Ovary (tissue), 3 donors: ENCODE data around the gene AP5Z1.

Experiments
- EP300 ChIP-seq: sonication (generic); formaldehyde crosslinking; IDR thresholded peaks from one replicate; pipeline ENCODE4 v1.6.1; 2017; ENCODE audit warnings: antibody characterized with exemption
- POLR2A ChIP-seq: fragments of 450-650 bp; IDR thresholded peaks from one replicate; pipeline ENCODE4 v1.6.1; 2017; ENCODE audit warnings: antibody characterized with exemption, mild to moderate bottlenecking, moderate library complexity
- TF ChIP-seq, protein P1 (sequence below), 3 donors: fragments of 450-650 bp in 2 of 3; fragments of 200-600 bp in 1 of 3; IDR thresholded peaks; one replicate each; pipeline versions ENCODE4 v1.5.1 to v1.8.0; 2016 to 2022; ENCODE audit warnings: antibody characterized with exemption in 3 of 3, mild to moderate bottlenecking in 1 of 3
- donor health status: DM: no; HTN: no; CAD: no.

DNA sequence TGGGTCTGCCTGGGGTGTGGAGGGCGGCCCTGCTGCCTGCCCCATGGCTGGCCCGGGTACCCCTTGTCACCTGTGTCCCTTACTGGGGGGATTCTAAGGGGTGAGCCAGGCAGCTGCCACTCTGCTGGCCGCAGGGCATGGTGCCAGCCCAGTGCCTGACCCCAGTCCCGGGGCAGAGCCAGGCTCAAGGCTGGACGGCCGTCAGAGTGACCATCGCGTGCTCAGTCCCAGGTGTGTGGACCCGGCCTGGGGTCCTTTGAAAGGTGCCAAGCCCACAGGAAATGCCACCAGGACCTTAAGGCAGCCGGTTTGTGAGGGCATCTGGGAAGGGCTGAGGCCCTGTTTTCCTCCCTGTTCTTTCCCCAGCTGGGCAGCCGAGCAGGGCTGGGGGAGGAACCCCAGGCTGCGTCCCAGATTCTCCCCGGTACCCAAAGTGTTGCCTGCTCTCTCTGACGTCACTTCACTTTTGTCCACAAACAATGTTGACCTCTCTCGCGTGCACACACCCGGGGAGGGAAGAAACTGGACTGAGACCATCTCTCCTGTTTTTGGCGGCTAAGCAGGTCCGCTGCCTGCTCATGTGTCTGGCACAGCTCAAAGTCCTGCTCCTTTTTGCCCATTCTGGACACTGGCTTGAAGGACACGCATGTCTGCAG is 48.8 kb downstream of the AP5Z1 start:
- TF ChIP-seq, protein P1, sequence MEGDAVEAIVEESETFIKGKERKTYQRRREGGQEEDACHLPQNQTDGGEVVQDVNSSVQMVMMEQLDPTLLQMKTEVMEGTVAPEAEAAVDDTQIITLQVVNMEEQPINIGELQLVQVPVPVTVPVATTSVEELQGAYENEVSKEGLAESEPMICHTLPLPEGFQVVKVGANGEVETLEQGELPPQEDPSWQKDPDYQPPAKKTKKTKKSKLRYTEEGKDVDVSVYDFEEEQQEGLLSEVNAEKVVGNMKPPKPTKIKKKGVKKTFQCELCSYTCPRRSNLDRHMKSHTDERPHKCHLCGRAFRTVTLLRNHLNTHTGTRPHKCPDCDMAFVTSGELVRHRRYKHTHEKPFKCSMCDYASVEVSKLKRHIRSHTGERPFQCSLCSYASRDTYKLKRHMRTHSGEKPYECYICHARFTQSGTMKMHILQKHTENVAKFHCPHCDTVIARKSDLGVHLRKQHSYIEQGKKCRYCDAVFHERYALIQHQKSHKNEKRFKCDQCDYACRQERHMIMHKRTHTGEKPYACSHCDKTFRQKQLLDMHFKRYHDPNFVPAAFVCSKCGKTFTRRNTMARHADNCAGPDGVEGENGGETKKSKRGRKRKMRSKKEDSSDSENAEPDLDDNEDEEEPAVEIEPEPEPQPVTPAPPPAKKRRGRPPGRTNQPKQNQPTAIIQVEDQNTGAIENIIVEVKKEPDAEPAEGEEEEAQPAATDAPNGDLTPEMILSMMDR (IDR thresholded peaks at IDR 0.05): no peak
- TF ChIP-seq POLR2A: no peak
- no peak for TF ChIP-seq EP300
